Bronchus fibroblast of lung (primary cell): ENCODE measurements around the gene B9D2. TPM values are rescaled to one million over a fixed set of nuclear protein-coding genes. Genes with fewer than 3 reads are reported as not detected.

Source experiments
- total RNA-seq: library from RNA; depleted of rRNA; stranded (reverse); fragments of >200 nt; gene quantifications from 2 replicates; pipeline ENCODE4 v1.2.3, GENCODE V29; 2015

The B9D2 gene
- 6.2 and 12.6 TPM in 2 replicates for total RNA-seq

GRCh38 chr19:41363753-41364523, at the start of gene B9D2:
Gene B9D2 (minus strand): TSS chr19:41364149. CDS start chr19:41363519, 630 bp downstream.

GRCh38 chr19:41397086-41398049, 33.4 kb upstream of the B9D2 start, which contains the start of the genes BCKDHA and EXOSC5:
Gene BCKDHA (plus strand): TSS chr19:41397818. CDS start chr19:41397828, 10 bp downstream.
Gene EXOSC5 (minus strand): TSS chr19:41397359. CDS start chr19:41397328, 31 bp downstream.

GRCh38 chr19:41376241-41376997, 12.5 kb upstream of the B9D2 start, which contains the start of gene TMEM91:
Gene TMEM91 (plus strand): TSS chr19:41376533. CDS start chr19:41378310, 1,777 bp downstream.

GRCh38 chr19:41353466-41354342, 10.2 kb downstream of the B9D2 start, which contains the start of gene TGFB1:
Gene TGFB1 (minus strand): TSS chr19:41353922. CDS start chr19:41353044, 878 bp downstream.

GRCh38 chr19:41310033-41310831, 53.7 kb downstream of the B9D2 start, which contains the start of gene CCDC97:
Gene CCDC97 (plus strand): TSS chr19:41310172. CDS start chr19:41310311, 139 bp downstream.

Other genes with a start within 250 kb of the B9D2 start
- gene CYP2F1, start 249.7 kb downstream of the B9D2 start, total RNA-seq, result not detected in 2 replicates
- 1.3 and 4.5 TPM in 2 replicates for gene CYP2S1, start 170.9 kb downstream of the B9D2 start, total RNA-seq
- gene AXL, start 144.9 kb downstream of the B9D2 start, total RNA-seq, result 379 and 401 TPM in 2 replicates
- 131 and 136 TPM in 2 replicates for gene HNRNPUL1, start 99.8 kb downstream of the B9D2 start, total RNA-seq
- 10.0 and 10.6 TPM in 2 replicates for gene CCDC97, start 54.0 kb downstream of the B9D2 start, total RNA-seq
- 7.1 and 7.7 TPM in 2 replicates for gene TGFB1, start 10.2 kb downstream of the B9D2 start, total RNA-seq
- 3.0 and 5.1 TPM in 2 replicates for gene TMEM91, start 12.4 kb upstream of the B9D2 start, total RNA-seq
- 34.8 and 34.9 TPM in 2 replicates for gene EXOSC5, start 33.2 kb upstream of the B9D2 start, total RNA-seq
- gene BCKDHA, start 33.7 kb upstream of the B9D2 start, total RNA-seq, result 30.3 and 39.1 TPM in 2 replicates
- 2.1 and 3.5 TPM in 2 replicates for gene B3GNT8, start 63.2 kb upstream of the B9D2 start, total RNA-seq
- gene DMAC2, start 75.8 kb upstream of the B9D2 start, total RNA-seq, result 56.0 and 57.2 TPM in 2 replicates
- gene ERICH4, start 79.0 kb upstream of the B9D2 start, total RNA-seq, result not detected in 2 replicates
- not detected in 2 replicates for gene CEACAM21, start 212.0 kb upstream of the B9D2 start, total RNA-seq